ENCODE data around the gene CLEC14A.

DNA sequence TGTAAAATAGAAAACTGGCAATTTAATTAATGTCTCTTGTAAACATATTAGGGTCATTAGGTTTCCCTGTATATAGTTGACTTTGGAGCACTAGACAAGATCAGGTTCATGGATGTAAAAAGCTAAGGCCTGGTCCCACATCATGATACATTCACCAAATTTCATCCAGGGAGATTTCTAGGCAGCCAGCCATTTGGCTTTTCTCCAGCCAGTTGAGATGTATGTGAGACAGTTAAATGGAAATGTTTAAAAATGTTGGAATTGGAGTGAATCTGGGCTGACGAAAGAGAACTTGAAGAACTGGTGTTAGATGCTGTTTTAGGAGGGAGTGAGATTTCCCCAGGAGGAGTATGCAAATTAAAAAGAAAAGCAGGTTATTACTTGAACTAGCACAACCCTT, 41.8 kb upstream of the CLEC14A start:
- TF ChIP-seq, protein P1, sequence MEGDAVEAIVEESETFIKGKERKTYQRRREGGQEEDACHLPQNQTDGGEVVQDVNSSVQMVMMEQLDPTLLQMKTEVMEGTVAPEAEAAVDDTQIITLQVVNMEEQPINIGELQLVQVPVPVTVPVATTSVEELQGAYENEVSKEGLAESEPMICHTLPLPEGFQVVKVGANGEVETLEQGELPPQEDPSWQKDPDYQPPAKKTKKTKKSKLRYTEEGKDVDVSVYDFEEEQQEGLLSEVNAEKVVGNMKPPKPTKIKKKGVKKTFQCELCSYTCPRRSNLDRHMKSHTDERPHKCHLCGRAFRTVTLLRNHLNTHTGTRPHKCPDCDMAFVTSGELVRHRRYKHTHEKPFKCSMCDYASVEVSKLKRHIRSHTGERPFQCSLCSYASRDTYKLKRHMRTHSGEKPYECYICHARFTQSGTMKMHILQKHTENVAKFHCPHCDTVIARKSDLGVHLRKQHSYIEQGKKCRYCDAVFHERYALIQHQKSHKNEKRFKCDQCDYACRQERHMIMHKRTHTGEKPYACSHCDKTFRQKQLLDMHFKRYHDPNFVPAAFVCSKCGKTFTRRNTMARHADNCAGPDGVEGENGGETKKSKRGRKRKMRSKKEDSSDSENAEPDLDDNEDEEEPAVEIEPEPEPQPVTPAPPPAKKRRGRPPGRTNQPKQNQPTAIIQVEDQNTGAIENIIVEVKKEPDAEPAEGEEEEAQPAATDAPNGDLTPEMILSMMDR (IDR thresholded peaks at IDR 0.05) = no peak
- no peak for TF ChIP-seq ZFX (IDR thresholded peaks at IDR 0.05; ENCODE audit: borderline replicate concordance)

All from 22Rv1 (cell line).